Measurements from ENCODE around the gene GPAM. TPM values are rescaled to one million over a fixed set of nuclear protein-coding genes. Genes with fewer than 3 reads are reported as not detected.

Gene GPAM
- total RNA-seq, 2 donors from 2014 or later = 8.5 to 11.2 TPM

DNA sequence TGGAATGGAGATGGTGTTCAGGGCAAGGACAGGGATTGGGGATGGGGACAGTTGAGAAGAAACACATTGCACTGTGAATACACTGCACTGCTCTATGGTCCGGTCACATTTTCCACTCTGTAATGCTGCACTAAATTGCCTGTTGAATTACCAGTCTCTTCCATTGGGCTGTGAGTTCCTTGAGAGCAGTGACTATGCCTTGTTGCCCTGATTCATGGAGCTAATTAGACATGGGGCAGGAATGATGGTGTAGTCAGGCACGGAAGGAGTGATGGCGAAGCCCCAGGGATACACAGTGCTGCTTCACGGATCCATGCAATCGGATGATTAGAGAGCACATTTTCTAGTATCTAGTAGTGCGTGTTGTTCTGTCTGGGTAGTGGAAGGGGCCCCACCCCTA lies 25.4 kb upstream of the GPAM start:
- H3K9me3 ChIP-seq = no peaks in the 10 kb centered on the region
- H3K4me3 ChIP-seq = no peak overlapping the region
- no peaks in the 10 kb centered on the region for H3K36me3 ChIP-seq
- peak; percentile 58 for ATAC-seq (ENCODE audit: insufficient number of reproducible peaks, low FRiP score, low read depth)
- peaks cover 13 to 29% of the 10 kb centered on the region in 2 donors for H3K4me1 ChIP-seq (ENCODE audit: control insufficient read depth in 1 of 2, low read depth in 2 of 2)
- no peak for DNase-seq (ENCODE audit: low spot score)
- no peaks in the 10 kb centered on the region for H3K27me3 ChIP-seq (replicated peaks; ENCODE audit: insufficient read depth)
- H3K27ac ChIP-seq = peak overlapping the region; percentile 62 to 68
- TF ChIP-seq, protein P1, sequence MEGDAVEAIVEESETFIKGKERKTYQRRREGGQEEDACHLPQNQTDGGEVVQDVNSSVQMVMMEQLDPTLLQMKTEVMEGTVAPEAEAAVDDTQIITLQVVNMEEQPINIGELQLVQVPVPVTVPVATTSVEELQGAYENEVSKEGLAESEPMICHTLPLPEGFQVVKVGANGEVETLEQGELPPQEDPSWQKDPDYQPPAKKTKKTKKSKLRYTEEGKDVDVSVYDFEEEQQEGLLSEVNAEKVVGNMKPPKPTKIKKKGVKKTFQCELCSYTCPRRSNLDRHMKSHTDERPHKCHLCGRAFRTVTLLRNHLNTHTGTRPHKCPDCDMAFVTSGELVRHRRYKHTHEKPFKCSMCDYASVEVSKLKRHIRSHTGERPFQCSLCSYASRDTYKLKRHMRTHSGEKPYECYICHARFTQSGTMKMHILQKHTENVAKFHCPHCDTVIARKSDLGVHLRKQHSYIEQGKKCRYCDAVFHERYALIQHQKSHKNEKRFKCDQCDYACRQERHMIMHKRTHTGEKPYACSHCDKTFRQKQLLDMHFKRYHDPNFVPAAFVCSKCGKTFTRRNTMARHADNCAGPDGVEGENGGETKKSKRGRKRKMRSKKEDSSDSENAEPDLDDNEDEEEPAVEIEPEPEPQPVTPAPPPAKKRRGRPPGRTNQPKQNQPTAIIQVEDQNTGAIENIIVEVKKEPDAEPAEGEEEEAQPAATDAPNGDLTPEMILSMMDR (IDR thresholded peaks at IDR 0.05) = no peak

DNA sequence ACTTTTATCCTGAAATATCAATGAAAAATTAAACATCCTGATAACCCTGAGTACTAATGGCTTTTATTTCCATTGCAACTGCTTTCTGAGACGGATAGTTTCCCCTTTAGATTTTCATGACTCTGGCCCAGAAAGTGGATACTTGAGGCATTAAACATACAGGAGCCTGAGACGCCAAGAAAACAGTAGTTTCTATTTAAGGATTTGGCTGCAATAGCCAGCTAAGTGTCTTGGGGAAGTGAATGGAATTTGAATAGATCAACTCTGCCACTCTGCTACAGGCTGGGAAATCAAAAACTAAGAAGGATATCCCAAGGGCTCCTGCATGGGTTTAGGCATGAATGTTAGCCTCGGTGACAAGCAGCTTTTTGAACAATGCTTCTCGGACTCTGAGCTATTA lies 24.7 kb upstream of the GPAM start:
- DNase-seq (ENCODE audit: low spot score) = no peak
- no peak for ATAC-seq (ENCODE audit: insufficient number of reproducible peaks, low FRiP score, low read depth)
- H3K27me3 ChIP-seq (replicated peaks; ENCODE audit: insufficient read depth) = no peaks in the 10 kb centered on the region
- peaks cover 13 to 29% of the 10 kb centered on the region in 2 donors for H3K4me1 ChIP-seq (ENCODE audit: control insufficient read depth in 1 of 2, low read depth in 2 of 2)
- H3K36me3 ChIP-seq = no peaks in the 10 kb centered on the region
- H3K27ac ChIP-seq = peak overlapping the region; percentile 62 to 68
- TF ChIP-seq, protein P1 (IDR thresholded peaks at IDR 0.05) = no peak
- H3K9me3 ChIP-seq = no peaks in the 10 kb centered on the region
- H3K4me3 ChIP-seq = no peak overlapping the region

DNA sequence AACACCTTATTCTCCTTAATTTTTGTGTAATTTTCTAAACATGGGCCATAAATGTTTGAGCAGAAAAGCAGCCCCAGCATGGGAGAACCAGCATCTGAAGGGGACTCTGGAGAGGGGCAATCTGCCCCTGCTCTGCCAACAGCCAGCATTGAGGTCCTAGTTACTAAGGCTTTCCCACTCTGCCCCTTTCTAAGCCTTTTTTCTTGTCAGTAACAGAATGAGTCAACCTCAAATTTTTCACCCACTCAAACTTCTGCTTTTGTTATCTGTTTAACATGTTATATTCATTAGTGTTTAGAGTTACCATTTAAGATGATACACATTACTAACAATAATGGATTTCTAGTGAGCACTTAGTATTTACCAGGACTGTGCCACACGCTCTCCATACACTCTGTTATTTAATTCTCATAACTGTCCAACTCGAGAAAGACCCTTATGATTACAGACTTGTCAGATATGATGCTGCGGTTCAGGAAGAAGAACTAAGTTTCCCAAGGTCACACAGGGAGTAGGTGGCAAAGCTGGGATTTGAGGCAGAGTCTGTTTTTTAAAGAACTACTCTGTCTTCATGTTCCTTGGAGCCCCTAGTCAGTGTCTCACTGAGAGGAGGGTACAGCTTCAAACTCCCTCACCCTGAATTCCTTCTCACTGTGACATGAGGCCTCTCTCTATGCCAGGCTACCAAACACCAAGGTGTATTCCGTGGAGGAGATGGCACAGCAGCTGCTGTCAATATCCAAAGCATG lies 19.9 kb upstream of the GPAM start:
- H3K4me1 ChIP-seq (ENCODE audit: control insufficient read depth in 1 of 2, low read depth in 2 of 2) = peaks cover 10 to 15% of the 10 kb centered on the region in 2 donors
- TF ChIP-seq, protein P1 (IDR thresholded peaks at IDR 0.05) = no peak
- no peaks in the 10 kb centered on the region for H3K27me3 ChIP-seq (replicated peaks; ENCODE audit: insufficient read depth)
- DNase-seq (ENCODE audit: low spot score) (no peak), ATAC-seq (ENCODE audit: insufficient number of reproducible peaks, low FRiP score, low read depth) (no peak)
- no peaks in the 10 kb centered on the region for H3K36me3 ChIP-seq
- no peaks in the 10 kb centered on the region for H3K9me3 ChIP-seq
- no peak overlapping the region for H3K27ac ChIP-seq
- H3K4me3 ChIP-seq = no peak overlapping the region

DNA sequence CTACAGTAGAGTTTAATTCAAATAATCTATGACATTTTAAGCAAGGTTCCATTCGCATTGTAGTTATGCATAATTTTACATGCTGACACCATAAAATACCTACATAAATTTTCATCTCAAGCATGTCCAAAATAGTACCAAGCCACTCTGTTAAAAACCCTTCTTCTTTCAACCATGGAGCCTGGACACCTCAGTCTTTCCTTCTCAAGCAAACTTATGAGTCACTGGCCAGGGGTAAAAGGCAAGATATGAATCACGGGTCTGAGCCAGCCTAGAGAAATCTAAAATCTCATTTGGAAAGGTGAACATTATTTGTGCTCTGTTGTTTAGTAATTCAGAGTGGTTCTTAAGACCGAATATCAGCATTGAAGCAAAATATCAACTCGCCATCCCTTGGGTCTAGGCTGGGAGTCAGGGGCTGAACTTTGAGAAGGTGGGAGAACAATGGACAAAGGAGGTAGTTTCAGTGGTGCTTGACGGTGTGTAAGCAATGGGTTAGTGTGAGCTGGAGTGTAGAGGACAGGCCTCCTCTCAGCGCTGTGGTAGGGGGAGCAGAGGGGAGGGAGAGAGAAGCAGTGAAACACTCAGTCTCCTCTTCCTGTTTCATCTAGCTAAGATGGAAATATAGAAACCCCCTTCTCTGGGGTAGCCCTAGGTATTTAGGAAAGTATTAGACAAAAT lies 19.1 kb upstream of the GPAM start:
- ATAC-seq (ENCODE audit: insufficient number of reproducible peaks, low FRiP score, low read depth) = no peak
- no peak overlapping the region for H3K27ac ChIP-seq
- no peaks in the 10 kb centered on the region for H3K27me3 ChIP-seq (replicated peaks; ENCODE audit: insufficient read depth)
- TF ChIP-seq, protein P1 (IDR thresholded peaks at IDR 0.05) = no peak
- no peaks in the 10 kb centered on the region for H3K9me3 ChIP-seq
- H3K4me1 ChIP-seq (ENCODE audit: control insufficient read depth in 1 of 2, low read depth in 2 of 2) = peaks cover 5 to 7% of the 10 kb centered on the region in 2 donors
- no peak overlapping the region for H3K4me3 ChIP-seq
- DNase-seq (ENCODE audit: low spot score) = no peak
- no peaks in the 10 kb centered on the region for H3K36me3 ChIP-seq

DNA sequence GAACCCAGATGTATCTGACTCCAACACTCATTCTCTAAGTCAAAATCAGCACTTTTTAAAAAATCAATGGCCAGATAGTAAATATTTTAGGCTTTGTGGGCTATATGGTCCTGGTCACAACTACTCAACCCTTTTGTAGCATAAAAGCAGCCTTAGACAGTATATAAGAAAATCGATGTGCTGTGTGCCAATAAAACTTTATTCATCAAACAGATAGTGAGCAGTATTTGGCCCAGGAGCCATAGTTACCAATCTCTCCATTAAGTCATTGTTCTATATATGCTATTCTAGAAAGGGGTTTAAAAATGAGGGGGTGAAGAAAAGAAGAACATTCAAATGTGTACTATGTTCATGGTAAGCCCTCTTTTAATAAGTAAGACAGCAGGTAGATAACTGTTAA lies 18.5 kb upstream of the GPAM start:
- TF ChIP-seq, protein P1 (IDR thresholded peaks at IDR 0.05) = no peak
- ATAC-seq (ENCODE audit: insufficient number of reproducible peaks, low FRiP score, low read depth) (no peak), DNase-seq (ENCODE audit: low spot score) (no peak)
- Histone ChIP-seq H3K9me3 (no peaks in the 10 kb centered on the region), H3K27me3 (replicated peaks; ENCODE audit: insufficient read depth) (no peaks in the 10 kb centered on the region), H3K27ac (no peak overlapping the region), H3K36me3 (no peaks in the 10 kb centered on the region), H3K4me3 (no peak overlapping the region), H3K4me1 (ENCODE audit: control insufficient read depth in 1 of 2, low read depth in 2 of 2) (peaks cover 0 to under 1% of the 10 kb centered on the region in 2 donors)

Data from thoracic aorta (tissue), 2 donors.